Stimulated activated effector memory CD8-positive, alpha-beta T cell treated with anti-CD3 and anti-CD28 coated beads, Interleukin-12 subunit alpha, Interleukin-12 subunit beta, amount 100 ng/mL, for 72 hours (primary cell): ENCODE data around the gene SLTM.
"Not testable (repeated sequence)": the region's sequence is repeated elsewhere in the genome, so short reads cannot be mapped to it uniquely, and the experiment has no call there.

Experiments
- ATAC-seq: fragments of 150-1000 bp; cut with Tn5 transposase; 2 replicates; pipeline ENCODE4 v1.10.0; 2021
- DNase-seq, 2 donors: peaks; one replicate each; pipeline ENCODE4 v3.0.0; 2021 to 2022; ENCODE audit warnings: low spot score in 2 of 2
- H3K27ac Mint-ChIP-seq: one replicate; pipeline ENCODE4 v1.8.0; 2022; ENCODE audit warnings: mild to moderate bottlenecking, mixed read lengths
- H3K36me3 Mint-ChIP-seq: one replicate; pipeline ENCODE4 v1.8.0; 2022; ENCODE audit warnings: mild to moderate bottlenecking, mixed read lengths
- H3K4me1 Mint-ChIP-seq: one replicate; pipeline ENCODE4 v1.8.0; 2022; ENCODE audit warnings: mixed read lengths
- H3K4me3 Mint-ChIP-seq: one replicate; pipeline ENCODE4 v1.8.0; 2022; ENCODE audit warnings: mild to moderate bottlenecking, mixed read lengths
- H3K9me3 Mint-ChIP-seq: one replicate; pipeline ENCODE4 v1.8.0; 2022; ENCODE audit warnings: mixed read lengths

The SLTM gene

GRCh38 chr15:58934974-58935373 is 1.5 kb upstream of the SLTM start:
- ATAC-seq = not testable (repeated sequence)
- H3K27ac Mint-ChIP-seq = peak overlapping the region; percentile 99
- H3K4me3 Mint-ChIP-seq = peak overlapping the region; percentile 84

GRCh38 chr15:58934521-58934920 is 1.0 kb upstream of the SLTM start:
- Mint-ChIP-seq H3K27ac (peak overlapping the region; percentile 99), H3K4me1 (peaks cover 5% of the 10 kb centered on the region)
- DNase-seq = no peak

More at GRCh38 chr15:58934974-58935373, 1.5 kb upstream of the SLTM start:
- not testable (repeated sequence) for H3K4me1 Mint-ChIP-seq, DNase-seq, H3K9me3 Mint-ChIP-seq
- peaks cover 33% of the 10 kb centered on the region for H3K36me3 Mint-ChIP-seq

GRCh38 chr15:58934114-58934447 is 602 bp upstream of the SLTM start:
- Mint-ChIP-seq H3K27ac (peak overlapping the region; percentile 99), H3K9me3 (no peaks in the 10 kb centered on the region), H3K4me1 (peaks cover 5% of the 10 kb centered on the region), H3K4me3 (peak overlapping the region; percentile 84), H3K36me3 (peaks cover 42% of the 10 kb centered on the region)
- DNase-seq (no peak), ATAC-seq (no peak)

More at GRCh38 chr15:58934521-58934920, 1.0 kb upstream of the SLTM start:
- Mint-ChIP-seq H3K9me3 (no peaks in the 10 kb centered on the region), H3K36me3 (peaks cover 38% of the 10 kb centered on the region), H3K4me3 (peak overlapping the region; percentile 84)
- ATAC-seq = no peak

DNA sequence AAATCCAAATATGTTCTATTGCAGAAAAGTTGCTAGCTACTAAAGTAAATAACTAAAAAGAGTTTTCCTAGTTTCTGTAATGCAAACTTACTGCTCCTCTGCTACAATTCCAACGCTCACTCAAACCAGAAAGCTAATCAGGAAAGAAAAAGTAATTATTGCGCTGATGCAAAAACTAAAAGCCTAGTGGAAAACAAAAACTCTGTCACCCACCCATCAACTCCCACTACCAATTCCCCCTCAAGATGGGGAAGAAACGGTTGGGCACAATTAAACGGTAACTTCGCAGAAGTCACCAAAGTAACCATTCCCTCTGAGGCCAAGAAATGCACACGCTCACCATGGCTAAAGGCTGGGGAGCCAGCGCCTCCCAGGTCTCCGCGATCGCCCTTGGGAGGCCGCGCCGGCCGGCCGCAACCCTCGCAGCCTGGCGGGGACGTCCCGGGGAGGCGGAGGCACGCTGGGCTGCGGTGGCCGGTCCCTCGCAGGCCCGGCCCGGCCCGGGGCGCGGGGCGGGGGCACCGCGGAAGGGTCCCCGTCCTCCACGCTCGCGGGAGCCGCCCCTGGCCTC is 684 bp downstream of the SLTM start:
- peak overlapping the region; percentile 99 for H3K27ac Mint-ChIP-seq
- peak; percentile 31 for ATAC-seq

DNA sequence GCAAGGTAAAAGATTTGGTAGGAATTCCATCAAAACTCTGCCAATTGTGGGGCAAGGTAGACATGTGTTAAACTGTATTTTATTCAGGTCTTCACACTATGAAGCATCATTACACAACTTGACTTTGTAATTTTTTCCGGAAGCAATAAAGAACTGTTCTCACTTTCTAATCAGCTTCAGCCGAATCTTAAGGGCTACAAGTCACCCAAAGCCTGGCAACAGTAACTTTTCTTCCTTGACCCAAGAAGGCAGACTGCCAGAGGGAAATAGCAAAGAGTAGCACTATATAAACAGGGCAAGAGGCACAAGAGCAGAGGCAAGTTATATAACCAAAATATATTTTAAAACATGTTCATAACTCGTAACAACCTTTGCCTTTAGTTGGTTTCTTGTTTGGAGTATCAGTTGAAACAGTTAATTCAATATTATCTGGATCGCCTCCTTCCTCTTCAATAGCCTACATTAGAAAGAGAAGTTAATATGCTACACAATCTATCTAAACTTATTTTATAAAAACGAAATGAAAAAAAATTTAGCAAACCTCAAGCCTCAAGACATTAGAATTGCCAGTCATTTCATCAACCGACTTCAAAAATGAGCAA is 1.4 kb downstream of the SLTM start:
- no peaks in the 10 kb centered on the region for H3K9me3 Mint-ChIP-seq
- peaks cover 5% of the 10 kb centered on the region for H3K4me1 Mint-ChIP-seq
- H3K4me3 Mint-ChIP-seq = peak overlapping the region; percentile 84
- H3K27ac Mint-ChIP-seq = peak overlapping the region; percentile 99
- DNase-seq (no peak), ATAC-seq (no peak)
- H3K36me3 Mint-ChIP-seq = peaks cover 62% of the 10 kb centered on the region

More for the DNA sequence above, 684 bp downstream of the SLTM start:
- peaks cover 5% of the 10 kb centered on the region for H3K4me1 Mint-ChIP-seq
- no peak for DNase-seq
- H3K4me3 Mint-ChIP-seq = peak overlapping the region; percentile 84
- H3K9me3 Mint-ChIP-seq = no peaks in the 10 kb centered on the region
- peaks cover 55% of the 10 kb centered on the region for H3K36me3 Mint-ChIP-seq

DNA sequence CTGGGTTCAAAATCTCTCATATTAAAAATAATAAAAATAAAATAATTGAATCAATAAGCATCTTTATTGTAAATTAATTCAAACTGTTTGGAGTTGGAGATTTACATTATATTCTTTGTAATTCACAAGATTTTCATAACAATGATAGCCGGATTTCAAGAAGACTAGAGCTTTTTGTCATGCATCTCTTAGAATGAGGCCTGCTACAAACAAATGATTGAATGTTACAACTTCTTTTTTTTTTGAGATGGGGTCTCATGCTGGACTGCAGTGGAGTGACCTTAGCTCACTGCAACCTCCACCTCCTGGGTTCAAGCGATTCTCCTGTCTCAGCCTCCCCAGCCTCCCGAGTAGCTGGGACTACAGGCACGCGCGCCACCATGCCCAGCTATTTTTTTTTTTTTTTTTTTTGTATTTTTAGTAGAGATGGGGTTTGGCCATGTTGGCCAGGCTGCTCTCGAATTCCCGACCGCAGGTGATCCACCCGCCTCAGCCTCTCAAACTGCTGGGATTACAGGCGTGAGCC is 3.5 kb downstream of the SLTM start:
- Mint-ChIP-seq H3K4me1 (peaks cover 5% of the 10 kb centered on the region), H3K36me3 (peaks cover 83% of the 10 kb centered on the region)
- ATAC-seq = no peak

GRCh38 chr15:58926823-58927222 is 6.7 kb downstream of the SLTM start:
- peaks cover 14% of the 10 kb centered on the region for H3K4me1 Mint-ChIP-seq
- H3K36me3 Mint-ChIP-seq = peaks cover 97% of the 10 kb centered on the region
- no peak for ATAC-seq
- H3K4me3 Mint-ChIP-seq = no peak overlapping the region
- H3K27ac Mint-ChIP-seq = no peak overlapping the region
- no peaks in the 10 kb centered on the region for H3K9me3 Mint-ChIP-seq
- DNase-seq = no peak

More for the DNA sequence above, 3.5 kb downstream of the SLTM start:
- Mint-ChIP-seq H3K9me3 (no peaks in the 10 kb centered on the region), H3K4me3 (no peak overlapping the region), H3K27ac (no peak overlapping the region)
- no peak for DNase-seq

GRCh38 chr15:58924327-58924726 is 9.2 kb downstream of the SLTM start:
- peaks cover 9% of the 10 kb centered on the region for H3K4me1 Mint-ChIP-seq
- no peak overlapping the region for H3K27ac Mint-ChIP-seq

DNA sequence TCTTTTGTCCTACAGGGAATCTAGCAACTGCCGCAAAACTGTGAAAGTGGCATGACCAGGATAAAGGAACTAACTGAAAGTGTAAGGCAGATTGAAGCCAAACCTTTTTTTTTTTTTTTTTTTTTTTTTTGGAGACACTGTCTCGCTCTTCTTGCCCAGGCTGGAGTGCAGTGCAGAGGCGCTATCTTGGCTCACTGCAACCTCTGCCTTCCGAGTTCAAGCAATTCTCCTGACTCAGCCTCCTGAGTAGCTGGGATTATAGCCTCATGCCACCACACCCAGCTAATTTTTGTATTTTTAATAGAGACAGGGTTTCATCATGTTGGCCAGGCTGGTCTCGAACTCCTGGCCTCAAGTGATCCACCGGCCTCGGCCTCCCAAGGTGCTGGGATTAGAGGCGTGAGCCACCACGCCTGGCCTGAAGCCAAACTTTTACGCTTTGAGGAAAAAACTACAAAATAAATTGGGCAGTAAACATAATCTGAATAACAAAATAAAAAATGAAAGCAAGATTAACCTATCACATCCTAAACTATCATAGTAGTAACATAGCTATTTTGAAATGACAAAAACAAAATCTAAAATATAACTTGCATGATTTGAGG is 9.7 kb downstream of the SLTM start:
- Mint-ChIP-seq H3K4me3 (no peak overlapping the region), H3K9me3 (no peaks in the 10 kb centered on the region), H3K36me3 (peaks cover 95% of the 10 kb centered on the region), H3K4me1 (peaks cover 9% of the 10 kb centered on the region), H3K27ac (no peak overlapping the region)
- DNase-seq (no peak), ATAC-seq (no peak)

More at GRCh38 chr15:58924327-58924726, 9.2 kb downstream of the SLTM start:
- ATAC-seq = no peak
- Mint-ChIP-seq H3K4me3 (no peak overlapping the region), H3K36me3 (peaks cover 95% of the 10 kb centered on the region), H3K9me3 (no peaks in the 10 kb centered on the region)
- DNase-seq = no peak

GRCh38 chr15:58923284-58923683 is 10.2 kb downstream of the SLTM start:
- no peak overlapping the region for H3K4me3 Mint-ChIP-seq
- no peaks in the 10 kb centered on the region for H3K9me3 Mint-ChIP-seq
- H3K4me1 Mint-ChIP-seq = peaks cover 9% of the 10 kb centered on the region
- ATAC-seq (no peak), DNase-seq (no peak)
- H3K27ac Mint-ChIP-seq = no peak overlapping the region
- H3K36me3 Mint-ChIP-seq = peaks cover 95% of the 10 kb centered on the region

GRCh38 chr15:58921267-58921790 is 12.2 kb downstream of the SLTM start:
- H3K4me1 Mint-ChIP-seq = peaks cover 16% of the 10 kb centered on the region
- no peak overlapping the region for H3K27ac Mint-ChIP-seq
- no peak for DNase-seq
- H3K4me3 Mint-ChIP-seq = no peak overlapping the region
- peaks cover 93% of the 10 kb centered on the region for H3K36me3 Mint-ChIP-seq
- H3K9me3 Mint-ChIP-seq = no peaks in the 10 kb centered on the region
- ATAC-seq = no peak

- ATAC-seq, H3K27ac Mint-ChIP-seq, H3K9me3 Mint-ChIP-seq, H3K4me3 Mint-ChIP-seq, DNase-seq: not testable (repeated sequence)
- peaks cover 16% of the 10 kb centered on the region for H3K4me1 Mint-ChIP-seq
- H3K36me3 Mint-ChIP-seq = peaks cover 93% of the 10 kb centered on the region
Observed at GRCh38 chr15:58920447-58920846, 13.0 kb downstream of the SLTM start.

DNA sequence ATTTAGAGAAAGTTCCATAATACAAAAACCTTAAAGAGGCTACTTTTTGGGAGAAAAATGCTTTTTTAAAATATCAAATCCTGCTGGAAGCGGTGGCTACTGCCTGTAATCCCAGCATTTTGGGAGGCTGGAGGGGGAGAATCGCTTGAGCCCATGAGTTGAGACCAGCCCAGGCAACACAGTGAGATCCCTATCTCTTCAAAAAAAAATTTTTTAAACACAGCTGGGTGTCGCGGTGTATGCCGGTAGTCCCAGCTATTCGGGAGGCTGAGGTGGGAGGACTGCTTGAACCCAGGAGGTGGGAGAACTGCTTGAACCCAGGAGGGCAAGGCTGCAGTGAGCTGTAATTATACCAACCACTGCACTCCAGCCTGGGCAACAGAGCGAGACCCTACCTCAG is 14.2 kb downstream of the SLTM start:
- no peaks in the 10 kb centered on the region for H3K9me3 Mint-ChIP-seq
- DNase-seq (no peak), ATAC-seq (no peak)
- peaks cover 93% of the 10 kb centered on the region for H3K36me3 Mint-ChIP-seq
- peaks cover 20% of the 10 kb centered on the region for H3K4me1 Mint-ChIP-seq
- H3K4me3 Mint-ChIP-seq = no peak overlapping the region
- H3K27ac Mint-ChIP-seq = no peak overlapping the region

GRCh38 chr15:58918239-58918638 is 15.2 kb downstream of the SLTM start:
- ATAC-seq = no peak
- H3K36me3 Mint-ChIP-seq = peaks cover 93% of the 10 kb centered on the region
- DNase-seq = no peak
- peaks cover 14% of the 10 kb centered on the region for H3K4me1 Mint-ChIP-seq
- no peaks in the 10 kb centered on the region for H3K9me3 Mint-ChIP-seq
- H3K4me3 Mint-ChIP-seq = no peak overlapping the region
- H3K27ac Mint-ChIP-seq = no peak overlapping the region

DNA sequence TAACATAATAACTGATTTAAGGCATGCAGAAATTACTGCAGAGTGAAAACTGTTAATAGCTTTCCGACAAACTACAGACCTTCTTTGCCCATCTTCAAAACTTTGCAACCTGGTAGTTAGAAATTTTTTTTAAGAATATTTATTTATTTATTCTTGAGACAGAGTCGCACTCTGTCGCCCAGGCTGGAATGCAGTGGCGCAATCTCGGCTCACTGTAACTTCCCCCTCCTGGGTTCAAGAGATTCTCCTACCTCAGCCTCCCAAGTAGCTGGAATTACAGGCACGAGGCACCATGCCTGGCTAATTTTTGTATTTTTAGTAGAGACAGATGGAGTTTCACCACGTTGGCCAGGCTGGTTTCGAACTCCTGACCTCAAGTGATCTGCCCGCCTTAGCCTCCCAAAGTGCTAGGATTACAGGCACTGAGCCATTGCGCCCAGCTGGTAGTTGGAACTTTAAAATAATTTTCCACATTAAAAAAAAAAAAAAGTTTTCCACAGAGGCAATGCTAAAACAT is 15.8 kb downstream of the SLTM start:
- H3K36me3 Mint-ChIP-seq = peaks cover 93% of the 10 kb centered on the region
- not testable (repeated sequence) for ATAC-seq, H3K9me3 Mint-ChIP-seq, H3K4me3 Mint-ChIP-seq, DNase-seq
- peak overlapping the region; percentile 33 for H3K27ac Mint-ChIP-seq
- peaks cover 13% of the 10 kb centered on the region for H3K4me1 Mint-ChIP-seq
